Mesendoderm (in vitro differentiated cells): ENCODE results near the gene MYH10.

Source experiments
- DNase-seq: peaks from one replicate; pipeline ENCODE4 v3.0.0; 2013
- H2AK5ac ChIP-seq: 2 replicates; pipeline ENCODE4 v1.6.1; 2013; ENCODE audit warnings: low read length, inconsistent platforms
- H2BK120ac ChIP-seq: 2 replicates; pipeline ENCODE4 v1.6.1; 2013; ENCODE audit warnings: low read depth, mild to moderate bottlenecking, low read length, moderate library complexity, mixed read lengths
- H2BK15ac ChIP-seq: replicated peaks from 2 replicates; pipeline ENCODE4 v1.6.1; 2013; ENCODE audit warnings: low read depth, mild to moderate bottlenecking, moderate library complexity
- H2BK5ac ChIP-seq: 2 replicates; pipeline ENCODE4 v1.6.1; 2013; ENCODE audit warnings: low read length, inconsistent platforms
- H3K18ac ChIP-seq: 2 replicates; pipeline ENCODE4 v1.6.1; 2013; ENCODE audit warnings: mild to moderate bottlenecking, low read length, mixed read lengths
- H3K23ac ChIP-seq: one replicate; pipeline ENCODE4 v1.6.1; 2013; ENCODE audit warnings: low read length
- H3K27ac ChIP-seq: 2 replicates; pipeline ENCODE4 v1.5.1; 2013; ENCODE audit warnings: low read depth, mild to moderate bottlenecking, inconsistent platforms, low read length, moderate library complexity
- H3K27me3 ChIP-seq: 2 replicates; pipeline ENCODE4 v1.6.1; 2013; ENCODE audit warnings: low read length, control low read depth, mild to moderate bottlenecking, inconsistent platforms; ENCODE audit not compliant: insufficient read depth, poor library complexity
- H3K36me3 ChIP-seq: 2 replicates; pipeline ENCODE4 v1.6.1; 2013; ENCODE audit warnings: low read length, inconsistent platforms; ENCODE audit not compliant: control insufficient read depth, insufficient read depth
- H3K4ac ChIP-seq: one replicate; pipeline ENCODE4 v1.6.1; 2013; ENCODE audit warnings: low read depth, mild to moderate bottlenecking, low read length, moderate library complexity
- H3K4me1 ChIP-seq: 2 replicates; pipeline ENCODE4 v1.6.1; 2013; ENCODE audit warnings: low read depth, low read length, inconsistent platforms; ENCODE audit not compliant: control insufficient read depth
- H3K4me2 ChIP-seq: 2 replicates; pipeline ENCODE4 v1.6.1; 2013; ENCODE audit warnings: low read length
- H3K4me3 ChIP-seq: 2 replicates; pipeline ENCODE4 v1.5.1; 2013; ENCODE audit warnings: mild to moderate bottlenecking, low read length
- H3K56ac ChIP-seq: one replicate; pipeline ENCODE4 v1.6.1; 2013; ENCODE audit warnings: low read length
- H3K79me1 ChIP-seq: 2 replicates; pipeline ENCODE4 v1.6.1; 2013; ENCODE audit warnings: low read length, inconsistent platforms
- H3K79me2 ChIP-seq: 2 replicates; pipeline ENCODE4 v1.6.1; 2013; ENCODE audit warnings: mild to moderate bottlenecking, low read length; ENCODE audit not compliant: control insufficient read depth, insufficient read depth
- H3K9ac ChIP-seq: 2 replicates; pipeline ENCODE4 v1.6.1; 2013; ENCODE audit warnings: low read length, inconsistent platforms
- H4K5ac ChIP-seq: one replicate; pipeline ENCODE4 v1.6.1; 2013; ENCODE audit warnings: low read length
- H4K8ac ChIP-seq: one replicate; pipeline ENCODE4 v1.6.1; 2013; ENCODE audit warnings: low read depth, mild to moderate bottlenecking, control low read depth, low read length, moderate library complexity
- WGBS: extraction: QIAGEN DNeasy Blood & Tissue Kit; methylation state at CpG from one replicate; pipeline ENCODE4 v1.1.7; 2013; ENCODE audit warnings: low lambda C conversion rate, missing lambda C conversion rate; ENCODE audit not compliant: insufficient coverage; ENCODE audit errors: extremely low coverage; 5-methylcytosine and 5-hydroxymethylcytosine counted together

Gene MYH10

DNA sequence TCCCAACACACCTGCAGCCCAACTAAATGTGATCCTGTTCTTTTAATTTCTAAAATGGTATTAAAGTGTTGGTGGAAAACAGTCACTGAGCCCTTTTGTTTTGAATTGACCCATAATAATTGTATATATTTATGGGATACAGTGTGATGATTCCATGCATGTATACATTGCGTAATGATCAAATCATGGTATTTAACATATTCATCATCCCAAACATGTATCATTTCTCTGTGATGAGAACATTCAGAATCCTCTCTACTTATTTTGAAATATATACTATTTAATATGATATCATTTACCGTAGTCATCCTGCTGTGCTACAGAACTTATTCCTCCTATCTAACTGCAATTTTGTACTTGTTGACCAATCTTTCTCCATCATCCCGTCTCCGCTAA lies 14.0 kb upstream of the MYH10 start:
- Histone ChIP-seq H3K4ac (no peak overlapping the region), H4K8ac (no peak overlapping the region), H2AK5ac (no peak overlapping the region), H3K4me3 (no peak overlapping the region), H2BK5ac (no peak overlapping the region), H3K36me3 (no peaks in the 10 kb centered on the region), H3K9ac (no peak overlapping the region), H3K23ac (no peak overlapping the region), H4K5ac (no peak overlapping the region), H2BK15ac (no peak overlapping the region), H3K18ac (no peak overlapping the region), H2BK120ac (no peak overlapping the region), H3K4me1 (no peaks in the 10 kb centered on the region), H3K27me3 (no peaks in the 10 kb centered on the region), H3K56ac (no peak overlapping the region), H3K4me2 (no peak overlapping the region), H3K79me1 (no peaks in the 10 kb centered on the region), H3K27ac (no peak overlapping the region), H3K79me2 (no peaks in the 10 kb centered on the region)
- no peak for DNase-seq
- no CpG with 5 or more reads among the region's 4 CpGs for WGBS

DNA sequence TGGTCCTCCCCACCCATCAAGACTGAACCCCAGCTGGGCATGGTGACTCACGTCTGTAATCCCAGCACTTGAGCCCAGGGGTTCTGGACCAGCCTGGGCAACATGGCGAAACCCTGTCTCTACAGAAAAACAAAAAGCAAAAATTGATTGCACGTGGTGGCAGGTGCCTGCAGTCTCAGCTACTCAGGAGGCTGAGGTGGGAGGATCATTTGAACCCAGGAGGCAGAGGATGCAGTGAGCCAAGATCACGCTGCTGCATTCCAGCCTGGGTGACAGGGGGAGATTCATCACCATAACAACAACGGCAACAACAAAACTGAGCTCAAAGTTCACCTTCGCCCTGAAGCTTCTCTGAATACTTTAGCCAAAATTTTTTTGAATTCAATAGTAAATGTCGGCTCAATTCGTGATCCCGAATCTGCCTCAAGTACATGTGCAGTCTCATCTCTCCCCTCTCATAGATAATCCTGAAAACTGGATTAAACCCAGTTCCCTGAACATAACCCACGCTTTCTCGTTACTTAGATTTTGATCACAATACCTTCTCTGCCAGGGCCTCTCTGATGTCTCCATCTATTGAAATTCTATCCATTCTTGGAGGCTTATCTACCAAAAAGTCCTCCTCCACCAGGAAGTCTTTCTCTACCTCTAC lies 13.5 kb upstream of the MYH10 start:
- Histone ChIP-seq H3K79me1 (no peaks in the 10 kb centered on the region), H3K56ac (no peak overlapping the region), H3K4me1 (no peaks in the 10 kb centered on the region), H3K79me2 (no peaks in the 10 kb centered on the region), H3K18ac (no peak overlapping the region), H2AK5ac (no peak overlapping the region), H3K23ac (no peak overlapping the region), H3K4me2 (no peak overlapping the region), H3K27ac (no peak overlapping the region), H2BK120ac (no peak overlapping the region), H3K4me3 (no peak overlapping the region), H3K36me3 (no peaks in the 10 kb centered on the region), H4K5ac (no peak overlapping the region), H3K27me3 (no peaks in the 10 kb centered on the region), H4K8ac (no peak overlapping the region), H2BK15ac (no peak overlapping the region), H3K9ac (no peak overlapping the region), H3K4ac (no peak overlapping the region), H2BK5ac (no peak overlapping the region)
- peak; percentile 58 for DNase-seq
- WGBS, result no CpG with 5 or more reads among the region's 11 CpGs

DNA sequence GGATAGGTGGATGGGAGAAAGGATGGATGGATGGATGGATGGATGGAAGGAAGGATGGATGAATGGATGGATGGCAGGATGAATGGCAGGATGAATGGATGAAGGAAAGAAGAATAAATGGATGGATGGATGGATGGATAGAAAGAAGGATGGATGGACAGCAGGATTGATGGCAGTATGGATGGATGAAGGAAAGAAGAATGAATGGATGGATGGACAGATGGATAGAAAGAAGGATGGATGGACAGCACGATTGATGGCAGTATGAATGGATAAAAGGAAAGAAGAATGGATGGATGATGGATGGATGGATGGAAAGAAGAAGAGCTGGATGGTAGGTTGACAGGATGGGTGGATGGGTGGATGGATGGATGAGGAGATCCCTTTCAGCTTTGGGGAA lies 9.2 kb upstream of the MYH10 start:
- H3K4me2 ChIP-seq, result no peak overlapping the region
- no peak overlapping the region for H3K4ac ChIP-seq
- H2BK120ac ChIP-seq, result no peak overlapping the region
- no peaks in the 10 kb centered on the region for H3K79me1 ChIP-seq
- H4K8ac ChIP-seq, result no peak overlapping the region
- no peak overlapping the region for H3K56ac ChIP-seq
- H3K4me1 ChIP-seq, result no peaks in the 10 kb centered on the region
- DNase-seq, result no peak
- no peak overlapping the region for H3K9ac ChIP-seq
- H4K5ac ChIP-seq, result no peak overlapping the region
- H2BK5ac ChIP-seq, result no peak overlapping the region
- no peak overlapping the region for H2AK5ac ChIP-seq
- H3K4me3 ChIP-seq, result no peak overlapping the region
- H3K36me3 ChIP-seq, result no peaks in the 10 kb centered on the region
- no peak overlapping the region for H2BK15ac ChIP-seq
- no peak overlapping the region for H3K27ac ChIP-seq
- H3K23ac ChIP-seq, result no peak overlapping the region
- H3K18ac ChIP-seq, result no peak overlapping the region
- H3K79me2 ChIP-seq, result no peaks in the 10 kb centered on the region
- 100% methylated on average over 1 of the region's 1 CpG for WGBS
- H3K27me3 ChIP-seq, result no peaks in the 10 kb centered on the region

GRCh38 chr17:8632061-8632460 lies 1.5 kb upstream of the MYH10 start:
- no peak overlapping the region for H3K4me2 ChIP-seq
- no peak overlapping the region for H3K23ac ChIP-seq
- no peak overlapping the region for H2BK15ac ChIP-seq
- H3K4me1 ChIP-seq, result peaks cover 12% of the 10 kb centered on the region
- no peak overlapping the region for H3K9ac ChIP-seq
- H2BK5ac ChIP-seq, result no peak overlapping the region
- no peak overlapping the region for H3K4me3 ChIP-seq
- peaks cover 29% of the 10 kb centered on the region for H3K79me2 ChIP-seq
- no peak overlapping the region for H4K8ac ChIP-seq
- peak; percentile 46 for DNase-seq
- H3K4ac ChIP-seq, result no peak overlapping the region
- no peak overlapping the region for H3K27ac ChIP-seq
- H3K18ac ChIP-seq, result no peak overlapping the region
- WGBS, result no CpG with 5 or more reads among the region's 3 CpGs
- no peak overlapping the region for H2BK120ac ChIP-seq
- no peaks in the 10 kb centered on the region for H3K27me3 ChIP-seq
- H2AK5ac ChIP-seq, result no peak overlapping the region
- no peak overlapping the region for H3K56ac ChIP-seq
- H3K79me1 ChIP-seq, result peaks cover 7% of the 10 kb centered on the region
- no peak overlapping the region for H4K5ac ChIP-seq
- no peaks in the 10 kb centered on the region for H3K36me3 ChIP-seq

GRCh38 chr17:8631554-8631877 lies 991 bp upstream of the MYH10 start:
- H2BK120ac ChIP-seq, result no peak overlapping the region
- H4K5ac ChIP-seq, result no peak overlapping the region
- no peaks in the 10 kb centered on the region for H3K27me3 ChIP-seq
- H3K4me2 ChIP-seq, result peak overlapping the region; percentile 69
- no peak overlapping the region for H4K8ac ChIP-seq
- peak overlapping the region; percentile 68 for H3K27ac ChIP-seq
- H3K18ac ChIP-seq, result peak overlapping the region; percentile 56
- no peak overlapping the region for H3K4ac ChIP-seq
- H2BK15ac ChIP-seq, result no peak overlapping the region
- peak overlapping the region; percentile 89 for H3K56ac ChIP-seq
- no peak overlapping the region for H2AK5ac ChIP-seq
- no CpG with 5 or more reads among the region's 13 CpGs for WGBS
- H3K9ac ChIP-seq, result peak overlapping the region; percentile 71
- no peak for DNase-seq
- peak overlapping the region; percentile 68 for H3K4me3 ChIP-seq
- H2BK5ac ChIP-seq, result no peak overlapping the region
- H3K79me2 ChIP-seq, result peaks cover 32% of the 10 kb centered on the region
- no peaks in the 10 kb centered on the region for H3K36me3 ChIP-seq
- H3K4me1 ChIP-seq, result peaks cover 12% of the 10 kb centered on the region
- H3K79me1 ChIP-seq, result peaks cover 7% of the 10 kb centered on the region
- no peak overlapping the region for H3K23ac ChIP-seq
